ENCODE measurements around the gene GPR162.

GPR162 gene

GRCh38 chr12:6787309-6787708 lies 34.3 kb upstream of the GPR162 start:
- no peak for DNase-seq (ENCODE audit: low read depth in 3 of 3, low spot score in 1 of 3)

- peak; percentile 38 to 56 (median 52) for DNase-seq (ENCODE audit: low read depth in 3 of 3, low spot score in 1 of 3)
Measured at GRCh38 chr12:6788972-6789924, 32.4 kb upstream of the GPR162 start, which contains the start of gene CD4. Gene CD4, plus strand, starts transcription at chr12:6789528. Its CDS starts 10,611 bp downstream, at chr12:6800139.

GRCh38 chr12:6790496-6791150 lies 31.0 kb upstream of the GPR162 start:
- no peak for DNase-seq (ENCODE audit: low read depth in 3 of 3, low spot score in 1 of 3)

GRCh38 chr12:6791931-6792520 lies 29.6 kb upstream of the GPR162 start:
- DNase-seq (ENCODE audit: low read depth in 3 of 3, low spot score in 1 of 3), result no peak

- DNase-seq (ENCODE audit: low read depth in 3 of 3, low spot score in 1 of 3), result no peak
Measured at GRCh38 chr12:6792522-6793201, 29.0 kb upstream of the GPR162 start.

- DNase-seq (ENCODE audit: low read depth in 3 of 3, low spot score in 1 of 3), result no peak
Measured at GRCh38 chr12:6795088-6795487, 26.5 kb upstream of the GPR162 start.

- DNase-seq (ENCODE audit: low read depth in 3 of 3, low spot score in 1 of 3), result no peak
Measured at GRCh38 chr12:6796576-6796975, 25.0 kb upstream of the GPR162 start.

- no peak for DNase-seq (ENCODE audit: low read depth in 3 of 3, low spot score in 1 of 3)
Measured at GRCh38 chr12:6799147-6799546, 22.5 kb upstream of the GPR162 start.

GRCh38 chr12:6807170-6807569 lies 14.5 kb upstream of the GPR162 start:
- no peak for DNase-seq (ENCODE audit: low read depth in 3 of 3, low spot score in 1 of 3)

GRCh38 chr12:6809056-6809455 lies 12.6 kb upstream of the GPR162 start:
- no peak for DNase-seq (ENCODE audit: low read depth in 3 of 3, low spot score in 1 of 3)

- no peak for DNase-seq (ENCODE audit: low read depth in 3 of 3, low spot score in 1 of 3)
Measured at GRCh38 chr12:6810758-6811157, 10.9 kb upstream of the GPR162 start.

- no peak for DNase-seq (ENCODE audit: low read depth in 3 of 3, low spot score in 1 of 3)
Measured at GRCh38 chr12:6813363-6813762, 8.3 kb upstream of the GPR162 start.

- no peak for DNase-seq (ENCODE audit: low read depth in 3 of 3, low spot score in 1 of 3)
Measured at GRCh38 chr12:6816598-6816997, 5.0 kb upstream of the GPR162 start.

GRCh38 chr12:6817098-6817497 lies 4.5 kb upstream of the GPR162 start:
- DNase-seq (ENCODE audit: low read depth in 3 of 3, low spot score in 1 of 3), result no peak

GRCh38 chr12:6817662-6818157 lies 3.9 kb upstream of the GPR162 start:
- no peak for DNase-seq (ENCODE audit: low read depth in 3 of 3, low spot score in 1 of 3)

- no peak for DNase-seq (ENCODE audit: low read depth in 3 of 3, low spot score in 1 of 3)
Measured at GRCh38 chr12:6818222-6818621, 3.4 kb upstream of the GPR162 start.

GRCh38 chr12:6818645-6819044 lies 3.0 kb upstream of the GPR162 start:
- DNase-seq (ENCODE audit: low read depth in 3 of 3, low spot score in 1 of 3), result no peak

- DNase-seq (ENCODE audit: low read depth in 3 of 3, low spot score in 1 of 3), result no peak
Measured at GRCh38 chr12:6819106-6820030, 2.3 kb upstream of the GPR162 start.

GRCh38 chr12:6820166-6820565 lies 1.5 kb upstream of the GPR162 start:
- DNase-seq (ENCODE audit: low read depth in 3 of 3, low spot score in 1 of 3), result no peak

Measured in stimulated activated CD4-positive, alpha-beta T cell treated with anti-CD3 and anti-CD28 coated beads, TNF-alpha, amount 100 ng/mL, for 1 hour (primary cell).